ENCODE data around the gene FLRT2.

FLRT2 gene

GRCh38 chr14:85596562-85596961 is 66.6 kb downstream of the FLRT2 start:
- no peak overlapping the region for H3K27ac ChIP-seq
- TF ChIP-seq CTCF (conservative IDR thresholded peaks at IDR 0.05): no peak
- TF ChIP-seq ZFX (IDR thresholded peaks at IDR 0.05): no peak

- TF ChIP-seq ZFX (IDR thresholded peaks at IDR 0.05) (no peak), CTCF (conservative IDR thresholded peaks at IDR 0.05) (no peak)
Observed at GRCh38 chr14:85597701-85598100, 67.8 kb downstream of the FLRT2 start.

DNA sequence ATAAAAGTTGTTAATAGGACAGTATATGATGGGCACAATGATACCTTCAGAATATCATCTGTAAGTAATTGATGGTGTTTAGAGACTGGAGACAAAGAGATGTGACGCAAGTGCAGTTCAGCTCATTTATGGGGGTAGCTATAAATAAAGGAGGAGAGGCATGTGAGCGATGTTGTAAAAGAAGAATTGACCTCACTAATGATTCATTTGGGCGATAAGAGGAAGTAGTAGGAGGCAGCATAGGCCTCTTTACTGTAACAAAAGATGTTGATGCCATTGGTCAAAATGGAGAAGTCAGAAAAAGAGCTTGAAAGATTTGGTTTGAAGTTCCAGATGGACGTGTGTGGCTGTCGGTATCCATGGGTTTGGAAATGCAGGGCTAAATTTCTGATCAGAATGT is 70.0 kb downstream of the FLRT2 start:
- TF ChIP-seq CTCF (conservative IDR thresholded peaks at IDR 0.05): no peak
- no peak for TF ChIP-seq ZFX (IDR thresholded peaks at IDR 0.05)
- H3K27ac ChIP-seq: no peak overlapping the region

More at GRCh38 chr14:85597701-85598100, 67.8 kb downstream of the FLRT2 start:
- H3K27ac ChIP-seq: no peak overlapping the region

GRCh38 chr14:85601246-85601645 is 71.3 kb downstream of the FLRT2 start:
- H3K27ac ChIP-seq: no peak overlapping the region
- TF ChIP-seq CTCF (conservative IDR thresholded peaks at IDR 0.05) (no peak), ZFX (IDR thresholded peaks at IDR 0.05) (no peak)

DNA sequence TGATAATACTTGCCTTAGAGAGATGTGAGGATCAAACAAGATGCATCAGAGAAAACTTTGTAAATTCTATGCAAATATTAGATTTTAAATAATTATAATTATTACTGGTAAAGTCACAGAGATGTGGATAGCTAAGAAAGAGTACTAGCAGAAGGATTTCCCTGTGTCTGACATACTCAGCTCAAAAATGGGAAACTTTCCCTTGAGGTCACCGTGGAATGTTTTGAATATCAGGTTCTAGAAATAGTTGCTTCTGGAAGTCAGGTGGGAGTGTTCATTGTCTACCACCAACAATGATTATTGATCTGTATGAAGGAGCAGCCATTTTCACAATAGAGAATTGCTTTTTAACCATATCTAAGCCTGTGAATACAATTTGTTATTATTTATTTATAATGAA is 71.7 kb downstream of the FLRT2 start:
- no peak overlapping the region for H3K27ac ChIP-seq
- TF ChIP-seq ZFX (IDR thresholded peaks at IDR 0.05): no peak
- no peak for TF ChIP-seq CTCF (conservative IDR thresholded peaks at IDR 0.05)

- no peak overlapping the region for H3K27ac ChIP-seq
- TF ChIP-seq CTCF (conservative IDR thresholded peaks at IDR 0.05): no peak
- no peak for TF ChIP-seq ZFX (IDR thresholded peaks at IDR 0.05)
Observed at GRCh38 chr14:85602345-85602744, 72.4 kb downstream of the FLRT2 start.

DNA sequence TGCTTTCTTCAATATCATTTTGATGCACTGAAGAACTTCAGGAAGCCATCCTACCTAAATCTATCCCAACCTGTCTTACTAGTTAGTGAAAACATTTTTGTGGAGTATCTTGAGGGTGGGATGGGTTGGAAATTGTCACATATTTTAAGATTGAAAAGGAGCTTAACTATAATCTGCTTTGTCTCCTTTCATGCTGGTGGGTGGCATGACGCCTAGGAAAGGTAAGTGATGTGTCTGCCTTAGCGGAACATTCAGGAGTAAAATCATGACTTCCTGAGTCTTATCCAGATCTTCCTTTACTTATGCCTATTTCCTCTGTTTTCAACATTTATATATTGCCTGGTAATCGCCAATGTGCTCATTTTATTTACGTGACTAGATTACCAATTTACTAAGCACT is 74.1 kb downstream of the FLRT2 start:
- no peak overlapping the region for H3K27ac ChIP-seq
- TF ChIP-seq ZFX (IDR thresholded peaks at IDR 0.05) (no peak), CTCF (conservative IDR thresholded peaks at IDR 0.05) (no peak)

All from C4-2B (cell line).